ENCODE results near the gene MADCAM1. TPM values are rescaled to one million over a fixed set of nuclear protein-coding genes. Genes with fewer than 3 reads are reported as not detected.
A peak's percentile ranks its signal among the peaks of the same experiment; 100 is the strongest.

Gene MADCAM1
- total RNA-seq, 1 donor, result 0.72 TPM

- Histone ChIP-seq H3K4me1 (ENCODE audit: insufficient read depth, low read length) (peaks cover 14% of the 10 kb centered on the region), H3K27ac (ENCODE audit: low read depth, low read length) (no peak overlapping the region), H3K79me2 (ENCODE audit: insufficient read depth, low read length) (no peaks in the 10 kb centered on the region), H3K4me2 (ENCODE audit: insufficient read depth, low read length) (peak overlapping the region; percentile 55), H2AFZ (ENCODE audit: low read length) (peak overlapping the region; percentile 81), H3K4me3 (ENCODE audit: insufficient read depth, low read length) (peak overlapping the region; percentile 39), H4K20me1 (ENCODE audit: insufficient read depth, low read length) (no peaks in the 10 kb centered on the region), H3K9me3 (ENCODE audit: low read depth, low read length) (no peaks in the 10 kb centered on the region), H3K27me3 (ENCODE audit: insufficient read depth, low read length) (peaks cover 2% of the 10 kb centered on the region), H3K36me3 (ENCODE audit: insufficient read depth, low read length) (no peaks in the 10 kb centered on the region)
- DNase-seq (ENCODE audit: insufficient read length, low spot score, missing footprints), result peak; percentile 97
- no peak for TF ChIP-seq CTCF (IDR thresholded peaks at IDR 0.05; ENCODE audit: extremely low read depth, low read depth, low read length)
Measured at GRCh38 chr19:485583-486236, 10.6 kb upstream of the MADCAM1 start.

GRCh38 chr19:488505-489417, 7.5 kb upstream of the MADCAM1 start:
- H3K4me2 ChIP-seq (ENCODE audit: insufficient read depth, low read length), result peak overlapping the region; percentile 89
- TF ChIP-seq CTCF (IDR thresholded peaks at IDR 0.05; ENCODE audit: extremely low read depth, low read depth, low read length), result no peak
- H3K27me3 ChIP-seq (ENCODE audit: insufficient read depth, low read length), result peaks cover 2% of the 10 kb centered on the region

GRCh38 chr19:489418-490196, 6.7 kb upstream of the MADCAM1 start:
- H3K4me1 ChIP-seq (ENCODE audit: insufficient read depth, low read length), result peaks cover 14% of the 10 kb centered on the region
- peak; percentile 97 for DNase-seq (ENCODE audit: insufficient read length, low spot score, missing footprints)
- no peaks in the 10 kb centered on the region for H4K20me1 ChIP-seq (ENCODE audit: insufficient read depth, low read length)
- peak overlapping the region; percentile 89 for H3K4me2 ChIP-seq (ENCODE audit: insufficient read depth, low read length)
- no peaks in the 10 kb centered on the region for H3K79me2 ChIP-seq (ENCODE audit: insufficient read depth, low read length)
- peak overlapping the region; percentile 88 for H3K4me3 ChIP-seq (ENCODE audit: insufficient read depth, low read length)
- H3K27me3 ChIP-seq (ENCODE audit: insufficient read depth, low read length), result peaks cover 2% of the 10 kb centered on the region
- H3K27ac ChIP-seq (ENCODE audit: low read depth, low read length), result peak overlapping the region; percentile 65
- H3K36me3 ChIP-seq (ENCODE audit: insufficient read depth, low read length), result no peaks in the 10 kb centered on the region
- TF ChIP-seq CTCF (IDR thresholded peaks at IDR 0.05; ENCODE audit: extremely low read depth, low read depth, low read length), result no peak
- H3K9me3 ChIP-seq (ENCODE audit: low read depth, low read length), result no peaks in the 10 kb centered on the region
- H2AFZ ChIP-seq (ENCODE audit: low read length), result peak overlapping the region; percentile 83

More at GRCh38 chr19:488505-489417, 7.5 kb upstream of the MADCAM1 start:
- peak overlapping the region; percentile 72 for H3K27ac ChIP-seq (ENCODE audit: low read depth, low read length)
- H3K79me2 ChIP-seq (ENCODE audit: insufficient read depth, low read length), result no peaks in the 10 kb centered on the region
- no peaks in the 10 kb centered on the region for H3K36me3 ChIP-seq (ENCODE audit: insufficient read depth, low read length)
- no peaks in the 10 kb centered on the region for H3K9me3 ChIP-seq (ENCODE audit: low read depth, low read length)
- H4K20me1 ChIP-seq (ENCODE audit: insufficient read depth, low read length), result no peaks in the 10 kb centered on the region
- peaks cover 14% of the 10 kb centered on the region for H3K4me1 ChIP-seq (ENCODE audit: insufficient read depth, low read length)
- peak overlapping the region; percentile 88 for H3K4me3 ChIP-seq (ENCODE audit: insufficient read depth, low read length)
- DNase-seq (ENCODE audit: insufficient read length, low spot score, missing footprints), result peak; percentile 100
- peak overlapping the region; percentile 81 for H2AFZ ChIP-seq (ENCODE audit: low read length)

Measured in osteoblast (primary cell).